ENCODE results near the gene ABCA4.

The ABCA4 gene

DNA sequence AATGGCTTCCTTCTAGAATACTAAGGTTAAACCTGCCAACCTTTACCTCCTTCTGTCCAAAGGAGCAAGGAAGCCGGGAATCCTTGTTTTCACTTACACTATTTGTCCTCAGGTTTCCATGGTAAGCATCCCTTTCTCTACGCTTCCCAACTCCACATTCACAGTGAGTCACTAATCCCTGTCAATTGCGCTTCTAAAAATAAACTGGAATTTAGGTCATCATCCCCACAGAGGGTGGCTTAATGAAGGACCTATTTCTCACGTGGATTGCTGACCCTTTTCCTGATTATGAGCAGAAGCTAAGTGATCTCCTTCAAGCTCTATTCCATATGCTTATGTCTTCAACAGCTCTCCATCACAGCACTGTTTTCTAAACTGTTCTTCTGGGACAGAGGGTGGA, 39.9 kb upstream of the ABCA4 start:
- Histone ChIP-seq H3K4me3 (ENCODE audit: low read length) (no peak overlapping the region), H3K4me2 (ENCODE audit: low read depth, low read length) (no peak overlapping the region), H3K36me3 (replicated peaks; ENCODE audit: insufficient read depth, low read length) (no peaks in the 10 kb centered on the region), H3F3A (ENCODE audit: insufficient read depth, low read length) (no peaks in the 10 kb centered on the region), H3K27me3 (replicated peaks; ENCODE audit: insufficient read depth, low read length) (no peaks in the 10 kb centered on the region), H3K9ac (ENCODE audit: low read length) (no peak overlapping the region), H2AFZ (ENCODE audit: low read length) (no peak overlapping the region), H3K27ac (ENCODE audit: low read length) (no peak overlapping the region), H3K9me3 (replicated peaks; ENCODE audit: insufficient read depth, low read length) (no peaks in the 10 kb centered on the region), H3K79me2 (ENCODE audit: low read length) (no peaks in the 10 kb centered on the region), H3K4me1 (ENCODE audit: low read length) (no peaks in the 10 kb centered on the region), H3K9me2 (replicated peaks; ENCODE audit: insufficient read depth, low read length) (no peaks in the 10 kb centered on the region), H4K20me1 (ENCODE audit: insufficient read depth, low read length) (no peaks in the 10 kb centered on the region)
- no peak for DNase-seq
- TF ChIP-seq EZH2 (optimal IDR thresholded peaks at IDR 0.05; ENCODE audit: low read depth, low read length), result no peak
- no peak for TF ChIP-seq EZH2phosphoT487 (IDR thresholded peaks at IDR 0.05; ENCODE audit: low read length)
- TF ChIP-seq, protein P1, sequence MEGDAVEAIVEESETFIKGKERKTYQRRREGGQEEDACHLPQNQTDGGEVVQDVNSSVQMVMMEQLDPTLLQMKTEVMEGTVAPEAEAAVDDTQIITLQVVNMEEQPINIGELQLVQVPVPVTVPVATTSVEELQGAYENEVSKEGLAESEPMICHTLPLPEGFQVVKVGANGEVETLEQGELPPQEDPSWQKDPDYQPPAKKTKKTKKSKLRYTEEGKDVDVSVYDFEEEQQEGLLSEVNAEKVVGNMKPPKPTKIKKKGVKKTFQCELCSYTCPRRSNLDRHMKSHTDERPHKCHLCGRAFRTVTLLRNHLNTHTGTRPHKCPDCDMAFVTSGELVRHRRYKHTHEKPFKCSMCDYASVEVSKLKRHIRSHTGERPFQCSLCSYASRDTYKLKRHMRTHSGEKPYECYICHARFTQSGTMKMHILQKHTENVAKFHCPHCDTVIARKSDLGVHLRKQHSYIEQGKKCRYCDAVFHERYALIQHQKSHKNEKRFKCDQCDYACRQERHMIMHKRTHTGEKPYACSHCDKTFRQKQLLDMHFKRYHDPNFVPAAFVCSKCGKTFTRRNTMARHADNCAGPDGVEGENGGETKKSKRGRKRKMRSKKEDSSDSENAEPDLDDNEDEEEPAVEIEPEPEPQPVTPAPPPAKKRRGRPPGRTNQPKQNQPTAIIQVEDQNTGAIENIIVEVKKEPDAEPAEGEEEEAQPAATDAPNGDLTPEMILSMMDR (IDR thresholded peaks at IDR 0.05; ENCODE audit: low read length), result no peak

DNA sequence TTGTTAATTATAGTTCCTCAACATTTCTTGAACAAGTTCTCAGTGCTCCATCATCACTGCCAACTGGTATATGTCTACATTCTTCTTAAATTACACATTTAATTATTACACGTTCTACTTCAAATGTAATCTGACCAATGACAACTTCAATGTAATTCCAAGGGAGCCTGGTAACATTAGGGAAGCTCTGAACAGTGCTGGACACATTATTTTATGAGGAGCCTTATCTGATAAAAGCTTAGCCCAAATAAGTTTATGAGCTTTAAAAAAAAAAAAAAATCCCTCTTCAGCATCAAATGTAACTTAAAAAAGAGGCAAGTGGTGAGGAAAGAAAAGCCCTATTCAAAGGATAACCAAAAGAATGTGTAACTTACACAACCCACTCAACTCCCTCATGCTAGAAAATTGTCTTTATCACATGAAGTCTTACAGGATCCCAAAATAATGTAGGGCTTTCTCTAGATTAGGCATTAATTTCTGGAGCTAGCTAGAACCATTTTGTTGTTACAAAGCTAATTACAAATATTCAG, 35.2 kb upstream of the ABCA4 start:
- H3K9me3 ChIP-seq (replicated peaks; ENCODE audit: insufficient read depth, low read length), result no peaks in the 10 kb centered on the region
- no peak overlapping the region for H3K27ac ChIP-seq (ENCODE audit: low read length)
- no peaks in the 10 kb centered on the region for H3F3A ChIP-seq (ENCODE audit: insufficient read depth, low read length)
- H3K36me3 ChIP-seq (replicated peaks; ENCODE audit: insufficient read depth, low read length), result no peaks in the 10 kb centered on the region
- no peaks in the 10 kb centered on the region for H3K4me1 ChIP-seq (ENCODE audit: low read length)
- H3K27me3 ChIP-seq (replicated peaks; ENCODE audit: insufficient read depth, low read length), result no peaks in the 10 kb centered on the region
- no peaks in the 10 kb centered on the region for H3K79me2 ChIP-seq (ENCODE audit: low read length)
- no peak for DNase-seq
- no peak overlapping the region for H3K9ac ChIP-seq (ENCODE audit: low read length)
- H3K4me3 ChIP-seq (ENCODE audit: low read length), result no peak overlapping the region
- TF ChIP-seq, protein P1 (IDR thresholded peaks at IDR 0.05; ENCODE audit: low read length), result no peak
- H3K9me2 ChIP-seq (replicated peaks; ENCODE audit: insufficient read depth, low read length), result no peaks in the 10 kb centered on the region
- H4K20me1 ChIP-seq (ENCODE audit: insufficient read depth, low read length), result no peaks in the 10 kb centered on the region
- H2AFZ ChIP-seq (ENCODE audit: low read length), result no peak overlapping the region
- no peak overlapping the region for H3K4me2 ChIP-seq (ENCODE audit: low read depth, low read length)

DNA sequence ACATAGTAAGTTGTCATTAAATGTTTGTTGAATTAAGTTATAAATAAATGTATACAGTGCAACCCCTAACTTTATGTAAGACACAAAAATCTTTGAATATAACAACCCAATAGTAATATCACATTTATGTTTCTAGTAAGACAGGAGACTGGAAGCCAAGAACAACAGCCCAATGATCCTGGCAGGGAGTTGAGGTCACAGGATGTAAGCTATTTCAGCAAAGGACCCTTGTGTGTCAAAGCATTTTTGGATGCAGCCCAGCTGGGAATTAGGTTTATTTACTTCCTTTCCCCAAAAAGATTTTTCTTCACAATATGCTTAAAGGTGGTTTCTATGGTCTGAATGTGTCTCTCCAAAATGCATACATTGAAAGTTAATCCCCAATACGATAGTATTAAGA, 34.0 kb upstream of the ABCA4 start:
- TF ChIP-seq, protein P1 (IDR thresholded peaks at IDR 0.05; ENCODE audit: low read length), result no peak
- TF ChIP-seq EZH2phosphoT487 (IDR thresholded peaks at IDR 0.05; ENCODE audit: low read length) (no peak), EZH2 (optimal IDR thresholded peaks at IDR 0.05; ENCODE audit: low read depth, low read length) (no peak)
- no peaks in the 10 kb centered on the region for H4K20me1 ChIP-seq (ENCODE audit: insufficient read depth, low read length)
- H3K4me1 ChIP-seq (ENCODE audit: low read length), result no peaks in the 10 kb centered on the region
- no peaks in the 10 kb centered on the region for H3K9me2 ChIP-seq (replicated peaks; ENCODE audit: insufficient read depth, low read length)
- no peaks in the 10 kb centered on the region for H3K79me2 ChIP-seq (ENCODE audit: low read length)
- no peak overlapping the region for H3K9ac ChIP-seq (ENCODE audit: low read length)
- no peak overlapping the region for H3K4me3 ChIP-seq (ENCODE audit: low read length)
- H3K27ac ChIP-seq (ENCODE audit: low read length), result no peak overlapping the region
- no peaks in the 10 kb centered on the region for H3K27me3 ChIP-seq (replicated peaks; ENCODE audit: insufficient read depth, low read length)
- H3F3A ChIP-seq (ENCODE audit: insufficient read depth, low read length), result no peaks in the 10 kb centered on the region
- DNase-seq, result no peak
- no peak overlapping the region for H2AFZ ChIP-seq (ENCODE audit: low read length)
- no peaks in the 10 kb centered on the region for H3K36me3 ChIP-seq (replicated peaks; ENCODE audit: insufficient read depth, low read length)
- no peak overlapping the region for H3K4me2 ChIP-seq (ENCODE audit: low read depth, low read length)
- H3K9me3 ChIP-seq (replicated peaks; ENCODE audit: insufficient read depth, low read length), result no peaks in the 10 kb centered on the region
